Measurements from ENCODE around the gene PNMA6E. TPM values are rescaled to one million over a fixed set of nuclear protein-coding genes. Genes with fewer than 3 reads are reported as not detected.

The PNMA6E gene
- total RNA-seq, 1 donor from 2014 or later, result not detected

DNA sequence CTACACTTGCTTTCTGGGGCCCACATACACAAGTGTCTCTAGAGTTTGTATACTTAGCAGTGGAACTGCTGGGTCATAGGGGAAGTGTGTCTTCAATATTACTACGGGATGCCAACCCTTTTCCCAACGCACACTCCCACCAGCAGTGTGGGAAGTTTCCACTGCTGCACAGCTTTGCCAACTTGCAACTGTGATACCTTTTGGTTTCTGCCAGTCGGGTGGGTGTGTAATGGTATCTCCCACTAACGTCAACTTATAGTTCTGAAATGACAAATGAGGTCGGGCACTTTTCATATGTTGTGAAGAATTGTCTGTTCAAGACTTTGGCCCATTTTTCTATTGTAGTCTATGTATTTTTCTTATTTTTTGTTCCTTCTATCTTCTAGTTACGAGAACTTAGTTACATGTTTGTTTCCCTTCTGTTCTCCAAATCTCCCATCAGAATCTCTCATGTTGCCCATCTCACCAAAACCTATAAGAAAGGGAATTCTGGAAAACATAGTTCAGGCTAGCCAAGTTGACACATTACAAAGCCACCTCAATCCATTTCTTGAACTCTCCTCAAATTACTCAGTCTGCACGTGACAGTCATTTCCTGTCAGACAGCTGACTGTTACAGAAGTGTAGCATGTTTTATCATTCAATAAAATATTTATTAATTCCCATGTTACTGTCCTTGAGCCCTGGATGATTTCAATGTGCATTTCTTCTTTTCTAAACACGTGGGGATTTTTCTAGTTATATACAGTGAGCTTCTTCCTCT lies 30.7 kb downstream of the PNMA6E start:
- H3K9me3 Mint-ChIP-seq, result peaks cover 41% of the 10 kb centered on the region
- TF ChIP-seq, protein P1, sequence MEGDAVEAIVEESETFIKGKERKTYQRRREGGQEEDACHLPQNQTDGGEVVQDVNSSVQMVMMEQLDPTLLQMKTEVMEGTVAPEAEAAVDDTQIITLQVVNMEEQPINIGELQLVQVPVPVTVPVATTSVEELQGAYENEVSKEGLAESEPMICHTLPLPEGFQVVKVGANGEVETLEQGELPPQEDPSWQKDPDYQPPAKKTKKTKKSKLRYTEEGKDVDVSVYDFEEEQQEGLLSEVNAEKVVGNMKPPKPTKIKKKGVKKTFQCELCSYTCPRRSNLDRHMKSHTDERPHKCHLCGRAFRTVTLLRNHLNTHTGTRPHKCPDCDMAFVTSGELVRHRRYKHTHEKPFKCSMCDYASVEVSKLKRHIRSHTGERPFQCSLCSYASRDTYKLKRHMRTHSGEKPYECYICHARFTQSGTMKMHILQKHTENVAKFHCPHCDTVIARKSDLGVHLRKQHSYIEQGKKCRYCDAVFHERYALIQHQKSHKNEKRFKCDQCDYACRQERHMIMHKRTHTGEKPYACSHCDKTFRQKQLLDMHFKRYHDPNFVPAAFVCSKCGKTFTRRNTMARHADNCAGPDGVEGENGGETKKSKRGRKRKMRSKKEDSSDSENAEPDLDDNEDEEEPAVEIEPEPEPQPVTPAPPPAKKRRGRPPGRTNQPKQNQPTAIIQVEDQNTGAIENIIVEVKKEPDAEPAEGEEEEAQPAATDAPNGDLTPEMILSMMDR (IDR thresholded peaks at IDR 0.05; ENCODE audit: unreplicated experiment), result no peak
- peaks cover 6% of the 10 kb centered on the region for H3K4me1 Mint-ChIP-seq
- peaks cover 7% of the 10 kb centered on the region for H3K27me3 Mint-ChIP-seq (ENCODE audit: low read depth)
- no peak overlapping the region for H3K4me3 Mint-ChIP-seq
- H3K36me3 Mint-ChIP-seq, result no peaks in the 10 kb centered on the region
- no peak for DNase-seq (ENCODE audit: low spot score in 2 of 2, unreplicated experiment in 2 of 2)
- H3K27ac Mint-ChIP-seq, result no peak overlapping the region

DNA sequence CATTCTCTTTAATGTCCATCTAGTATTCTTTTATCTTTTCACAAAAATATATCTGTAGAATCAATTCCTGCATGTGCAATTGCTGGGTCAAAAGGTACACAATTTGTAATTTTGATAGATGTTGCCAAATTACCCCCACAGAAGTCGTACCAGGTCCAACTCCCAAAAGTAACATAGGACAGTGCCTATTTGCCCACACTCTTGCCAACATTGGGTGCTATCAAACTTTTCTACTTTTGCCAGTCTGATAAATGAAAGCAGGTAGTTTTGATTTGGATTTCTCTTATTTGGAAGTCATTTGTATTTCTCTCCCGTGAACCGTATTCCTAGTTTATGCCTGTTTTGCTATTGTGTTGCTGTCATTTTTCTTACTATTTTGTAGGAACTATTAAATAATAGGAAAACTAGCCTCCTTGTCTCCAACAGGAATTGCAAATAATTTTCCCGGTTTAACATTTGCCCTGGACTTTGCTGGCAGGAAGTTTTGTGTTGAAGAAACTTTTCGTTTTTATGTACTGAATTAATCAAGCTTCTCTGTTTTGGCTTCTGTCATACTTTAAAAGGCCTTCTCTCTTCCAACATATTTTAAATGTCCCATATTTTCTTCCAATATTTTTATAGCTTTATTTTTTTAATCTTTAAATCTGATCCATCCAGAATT lies 34.1 kb downstream of the PNMA6E start:
- TF ChIP-seq, protein P1 (IDR thresholded peaks at IDR 0.05; ENCODE audit: unreplicated experiment), result no peak
- no peak for DNase-seq (ENCODE audit: low spot score in 2 of 2, unreplicated experiment in 2 of 2)
- peaks cover 20% of the 10 kb centered on the region for H3K27me3 Mint-ChIP-seq (ENCODE audit: low read depth)
- no peaks in the 10 kb centered on the region for H3K36me3 Mint-ChIP-seq
- peaks cover 37% of the 10 kb centered on the region for H3K9me3 Mint-ChIP-seq
- H3K4me3 Mint-ChIP-seq, result no peak overlapping the region
- peaks cover 2% of the 10 kb centered on the region for H3K4me1 Mint-ChIP-seq
- H3K27ac Mint-ChIP-seq, result no peak overlapping the region

DNA sequence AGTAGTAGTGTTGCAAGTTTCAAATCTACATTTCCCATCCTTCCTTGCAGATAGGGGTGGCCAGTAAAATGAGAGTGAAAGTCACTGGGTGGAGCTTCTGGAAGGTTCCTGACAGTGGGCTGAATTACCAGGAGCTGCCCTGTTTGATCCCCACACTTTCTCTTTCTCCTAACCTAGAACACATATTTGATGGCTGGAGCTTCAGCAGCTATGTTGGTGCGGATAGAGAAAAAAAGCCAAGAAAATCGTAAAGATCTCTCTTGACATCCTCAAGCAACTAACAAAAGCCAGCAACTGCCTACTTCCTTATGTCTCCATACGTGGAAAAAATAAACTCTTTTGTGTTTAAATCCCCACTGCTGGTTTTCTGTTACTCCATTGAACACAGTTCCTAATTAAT lies 35.0 kb downstream of the PNMA6E start:
- H3K27ac Mint-ChIP-seq, result no peak overlapping the region
- H3K27me3 Mint-ChIP-seq (ENCODE audit: low read depth), result peaks cover 20% of the 10 kb centered on the region
- peaks cover 37% of the 10 kb centered on the region for H3K9me3 Mint-ChIP-seq
- TF ChIP-seq, protein P1 (IDR thresholded peaks at IDR 0.05; ENCODE audit: unreplicated experiment), result no peak
- H3K4me3 Mint-ChIP-seq, result no peak overlapping the region
- no peaks in the 10 kb centered on the region for H3K36me3 Mint-ChIP-seq
- peaks cover 2% of the 10 kb centered on the region for H3K4me1 Mint-ChIP-seq
- no peak for DNase-seq (ENCODE audit: low spot score in 2 of 2, unreplicated experiment in 2 of 2)

DNA sequence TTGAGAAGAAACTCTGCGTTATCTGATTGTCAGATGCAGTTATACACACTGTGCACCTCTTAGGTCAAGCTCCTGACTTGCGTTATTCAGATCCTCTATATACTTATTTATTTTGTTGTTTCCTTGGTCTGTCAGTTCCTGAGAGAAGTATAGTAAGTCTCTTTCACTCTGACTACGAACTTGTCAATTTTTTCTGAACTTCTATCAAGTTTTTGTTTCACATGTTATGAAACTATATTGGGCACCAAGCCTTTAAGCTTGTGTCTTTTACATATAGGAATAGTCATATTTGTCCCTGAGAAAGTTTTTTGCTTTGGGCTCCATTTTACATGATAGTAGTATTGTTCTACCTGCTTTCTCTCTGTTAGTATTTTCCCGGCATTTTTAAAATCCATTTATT lies 35.5 kb downstream of the PNMA6E start:
- Mint-ChIP-seq H3K9me3 (peaks cover 41% of the 10 kb centered on the region), H3K27me3 (ENCODE audit: low read depth) (peaks cover 20% of the 10 kb centered on the region), H3K4me1 (no peaks in the 10 kb centered on the region), H3K4me3 (no peak overlapping the region), H3K27ac (no peak overlapping the region), H3K36me3 (no peaks in the 10 kb centered on the region)
- DNase-seq (ENCODE audit: low spot score in 2 of 2, unreplicated experiment in 2 of 2), result no peak
- TF ChIP-seq, protein P1 (IDR thresholded peaks at IDR 0.05; ENCODE audit: unreplicated experiment), result no peak

DNA sequence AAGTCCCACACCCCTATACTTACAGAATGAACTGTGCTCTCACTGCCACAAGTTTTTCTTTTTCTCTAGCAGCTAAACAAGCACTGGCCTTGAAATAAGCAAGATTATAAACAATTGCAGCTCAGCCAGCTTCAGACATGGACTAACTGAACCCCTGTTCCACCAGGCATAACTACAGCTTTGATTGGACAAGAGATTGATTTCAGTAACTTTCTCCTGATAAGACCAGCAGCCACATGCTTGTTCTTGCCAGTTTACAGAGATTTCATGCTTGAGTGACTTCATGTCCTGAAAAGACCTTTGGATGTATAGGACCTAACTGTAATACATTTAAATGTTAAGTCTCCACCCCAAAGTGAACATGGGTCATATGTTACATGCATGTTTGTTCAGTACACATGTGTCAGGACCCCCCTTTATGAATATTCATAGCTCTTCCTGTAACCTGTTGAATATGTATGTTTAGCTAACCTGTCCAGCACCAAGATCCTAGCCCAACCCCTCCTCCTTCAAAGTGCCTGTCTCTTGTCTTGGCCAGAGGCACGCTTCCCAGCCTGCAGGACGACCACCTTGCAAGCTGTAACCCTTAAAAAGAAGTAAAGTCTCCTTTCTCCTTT lies 39.3 kb downstream of the PNMA6E start:
- H3K27ac Mint-ChIP-seq, result no peak overlapping the region

More for the DNA sequence above, 39.3 kb downstream of the PNMA6E start:
- H3K4me1 Mint-ChIP-seq, result no peaks in the 10 kb centered on the region
- TF ChIP-seq, protein P1 (IDR thresholded peaks at IDR 0.05; ENCODE audit: unreplicated experiment), result no peak
- peaks cover 20% of the 10 kb centered on the region for H3K27me3 Mint-ChIP-seq (ENCODE audit: low read depth)
- peaks cover 42% of the 10 kb centered on the region for H3K9me3 Mint-ChIP-seq
- H3K36me3 Mint-ChIP-seq, result peaks cover 3% of the 10 kb centered on the region
- H3K4me3 Mint-ChIP-seq, result no peak overlapping the region
- DNase-seq (ENCODE audit: low spot score in 2 of 2, unreplicated experiment in 2 of 2), result no peak
